TTC549 (cell line): Measurements from ENCODE around the gene GARIN5A.

Experiments
- FAIRE-seq: peaks from 2 replicates; lab custom pipeline; 2012; peaks lifted over from hg19 to GRCh38; lab: Jason Lieb, UNC

Gene GARIN5A

DNA sequence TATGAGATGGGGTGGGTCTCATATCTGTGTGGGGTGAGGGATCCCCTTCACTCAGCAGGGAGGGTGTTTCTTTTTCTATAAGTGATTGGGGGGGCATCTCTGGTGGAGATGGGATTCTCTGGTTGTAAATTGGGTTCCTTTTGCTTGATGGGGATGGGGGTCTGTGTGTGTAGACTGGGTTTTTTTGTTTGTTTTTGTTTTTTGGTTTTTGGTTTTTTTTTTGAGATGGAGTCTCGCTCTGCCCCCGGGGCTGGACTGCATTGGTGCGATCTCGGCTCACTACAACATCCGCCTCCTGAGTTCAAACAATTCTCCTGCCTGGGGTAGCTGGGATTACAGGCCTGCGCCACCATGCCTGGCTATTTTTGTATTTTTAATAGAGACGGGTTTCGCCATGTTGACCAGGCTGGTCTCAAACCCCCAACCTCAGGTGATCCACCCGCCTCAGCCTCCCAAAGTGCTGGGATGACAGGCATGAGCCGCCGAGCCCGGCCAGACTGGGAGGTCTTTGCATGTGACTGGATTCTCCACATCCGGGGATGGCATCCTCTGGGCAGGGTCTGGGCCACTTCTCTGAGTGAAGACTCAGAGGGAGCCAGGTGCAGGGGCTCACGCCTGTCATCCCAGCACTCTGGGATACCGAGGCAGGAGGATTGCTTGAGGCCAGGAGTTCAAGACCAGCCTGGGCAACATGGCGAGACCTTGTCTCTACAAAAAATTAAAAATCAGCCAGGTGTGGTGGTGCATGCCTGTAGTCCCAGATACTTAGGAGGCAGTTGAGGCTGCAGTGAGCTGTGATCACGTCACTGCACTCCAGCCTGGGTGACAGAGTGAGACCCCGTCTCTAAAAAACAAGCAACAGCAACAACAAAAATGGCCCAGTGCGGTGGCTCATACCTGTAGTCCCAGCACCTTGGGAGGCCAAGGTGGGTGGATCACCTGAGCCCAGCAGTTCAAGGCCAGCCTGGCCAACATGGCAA, 43.2 kb downstream of the GARIN5A start:
- FAIRE-seq, result no peak

DNA sequence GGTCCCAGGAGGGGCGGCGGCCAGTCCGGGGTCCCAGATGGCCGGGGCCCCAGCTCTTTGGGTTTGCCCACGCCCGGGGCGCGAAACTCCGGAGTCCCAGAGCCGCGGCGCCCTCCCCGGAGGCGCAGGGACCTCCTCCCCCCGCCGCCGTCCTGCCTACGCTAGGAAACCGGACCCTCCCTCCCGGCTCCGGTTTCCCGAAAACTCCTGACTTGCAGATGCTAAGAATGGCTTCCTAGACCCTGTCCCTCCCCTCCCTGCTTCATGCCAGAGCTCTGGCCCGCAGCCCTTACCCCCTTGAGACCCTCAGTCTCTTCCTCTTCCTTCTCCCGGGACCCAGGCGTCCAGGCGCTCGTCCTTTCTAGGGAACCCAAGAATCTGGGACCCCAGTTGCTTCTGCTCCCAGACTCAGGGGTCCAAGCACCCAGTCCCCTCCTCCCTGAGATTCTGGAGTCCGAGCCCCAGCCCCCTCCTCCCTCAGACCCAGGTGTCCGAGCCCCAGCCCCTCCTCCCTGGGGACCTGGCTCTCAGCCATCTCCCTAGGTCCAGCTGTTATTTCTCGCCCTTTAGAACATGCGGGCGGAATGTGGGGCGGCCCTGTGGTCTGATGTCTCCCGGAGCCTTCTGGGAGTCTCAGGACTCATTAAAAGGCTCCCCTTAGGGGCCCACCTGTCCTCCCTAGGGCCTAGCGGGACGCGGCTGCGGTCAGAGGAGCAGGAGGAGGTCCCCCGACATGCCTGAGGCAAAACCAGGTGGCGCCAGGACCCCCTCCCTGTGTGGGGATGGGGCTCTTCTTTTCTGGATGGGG, 44.2 kb downstream of the GARIN5A start, which contains the start of gene MYBPC2:
MYBPC2 (plus strand) TSS at position 672 of the 808 bp plus-strand sequence; CDS start at position 734, 62 bp downstream.
- no peak for FAIRE-seq

DNA sequence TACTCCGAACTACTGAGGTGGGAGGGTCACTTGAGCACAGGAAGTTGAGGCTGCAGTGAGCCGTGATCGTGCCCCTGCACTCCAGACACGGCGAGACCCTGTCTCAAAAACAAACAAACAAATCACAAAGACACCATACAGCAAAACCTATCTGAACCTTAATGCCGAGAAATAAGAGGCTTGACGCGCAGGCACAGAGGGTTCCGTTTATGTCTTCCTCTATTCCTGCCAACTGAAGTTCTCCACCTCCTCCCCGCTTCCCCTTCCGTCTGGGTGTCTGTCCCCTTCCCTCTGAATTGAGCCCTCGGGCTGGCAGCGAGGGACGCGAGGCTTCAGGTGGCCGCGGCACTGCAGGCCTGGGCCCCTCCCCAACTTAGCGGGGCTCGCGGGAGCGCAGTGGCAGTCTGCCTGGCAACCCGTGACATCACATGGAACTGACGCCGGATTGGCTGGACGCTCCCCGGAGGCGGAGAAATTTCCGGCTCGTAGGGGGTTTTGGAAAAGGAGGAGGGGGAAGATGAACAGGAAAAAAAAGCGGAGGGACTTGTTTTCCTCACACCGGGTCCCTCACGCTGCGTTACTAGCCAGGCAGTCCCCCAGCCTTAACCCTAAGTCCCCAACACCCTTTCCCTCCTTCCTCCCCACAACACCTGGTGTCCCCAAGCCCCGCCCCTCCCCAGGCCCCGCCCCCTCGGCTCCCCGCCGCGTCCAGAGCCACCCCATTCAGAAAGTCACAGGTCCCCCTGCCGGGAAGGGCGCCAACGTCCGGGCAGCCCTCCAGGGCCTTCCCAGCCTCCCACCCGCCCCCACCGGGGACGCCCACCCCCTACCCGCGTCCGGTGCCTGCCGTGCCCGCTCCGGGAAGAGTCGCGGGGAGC, 45.1 kb downstream of the GARIN5A start:
- FAIRE-seq, result no peak

DNA sequence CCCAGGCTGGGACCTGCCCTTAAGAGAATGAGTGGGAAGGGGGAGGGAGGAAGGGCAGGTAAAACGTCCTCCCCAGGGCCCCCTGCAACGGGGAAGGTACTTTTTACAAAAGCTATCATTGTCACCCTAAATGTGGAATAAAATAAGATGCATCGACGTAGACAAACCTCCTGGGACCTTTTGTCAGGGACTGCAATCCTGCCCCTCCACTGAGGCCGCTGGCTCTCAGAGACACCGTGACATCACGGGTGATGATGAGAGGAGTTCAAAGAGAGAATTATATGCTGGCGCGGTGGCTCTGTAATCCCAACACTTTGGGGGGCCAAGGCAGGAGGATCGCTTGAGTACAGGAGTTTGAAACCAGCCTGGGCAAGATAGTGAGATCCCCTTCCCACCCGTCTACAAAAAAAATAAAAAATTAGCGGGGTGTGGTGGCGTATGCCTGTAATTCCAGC, 45.7 kb downstream of the GARIN5A start:
- FAIRE-seq, result no peak

DNA sequence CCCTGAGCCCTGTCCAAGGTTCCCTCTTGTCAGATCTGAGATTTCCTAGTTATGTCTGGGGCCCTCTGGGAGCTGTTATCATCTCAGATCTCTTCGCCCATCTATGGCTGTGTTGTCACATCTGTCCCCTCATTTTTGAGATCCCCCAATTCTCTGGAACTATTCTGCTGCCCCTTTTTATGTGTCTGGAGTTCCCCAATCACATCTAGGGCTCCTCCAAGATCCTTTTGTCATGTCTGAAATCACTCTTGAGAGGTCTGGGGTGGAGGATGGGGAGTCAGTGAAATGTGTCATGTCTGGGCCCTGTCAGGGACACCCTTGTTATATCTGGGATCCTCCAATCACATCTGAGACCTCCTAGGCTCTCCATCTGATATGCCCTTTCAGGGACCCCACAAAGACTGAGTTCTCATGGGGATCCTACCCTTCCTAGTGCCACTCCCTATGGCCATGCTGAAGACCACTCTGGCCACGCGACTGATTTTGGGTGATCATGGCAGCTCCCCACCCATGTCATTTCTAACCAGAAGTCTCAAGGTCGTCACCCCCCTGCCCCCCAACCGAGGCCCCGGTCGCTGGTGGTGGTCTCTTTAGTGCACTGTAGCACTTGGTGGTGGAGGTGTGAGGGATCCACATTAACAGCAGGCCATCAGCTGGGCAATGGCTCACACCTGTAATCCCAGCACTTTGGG, 47.7 kb downstream of the GARIN5A start:
- FAIRE-seq, result no peak

DNA sequence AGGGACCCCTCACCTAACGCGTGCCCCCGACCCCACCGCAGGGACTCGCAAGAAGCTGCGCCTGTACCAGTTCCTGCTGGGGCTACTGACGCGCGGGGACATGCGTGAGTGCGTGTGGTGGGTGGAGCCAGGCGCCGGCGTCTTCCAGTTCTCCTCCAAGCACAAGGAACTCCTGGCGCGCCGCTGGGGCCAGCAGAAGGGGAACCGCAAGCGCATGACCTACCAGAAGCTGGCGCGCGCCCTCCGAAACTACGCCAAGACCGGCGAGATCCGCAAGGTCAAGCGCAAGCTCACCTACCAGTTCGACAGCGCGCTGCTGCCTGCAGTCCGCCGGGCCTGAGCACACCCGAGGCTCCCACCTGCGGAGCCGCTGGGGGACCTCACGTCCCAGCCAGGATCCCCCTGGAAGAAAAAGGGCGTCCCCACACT, 48.6 kb downstream of the GARIN5A start:
- FAIRE-seq, result no peak

DNA sequence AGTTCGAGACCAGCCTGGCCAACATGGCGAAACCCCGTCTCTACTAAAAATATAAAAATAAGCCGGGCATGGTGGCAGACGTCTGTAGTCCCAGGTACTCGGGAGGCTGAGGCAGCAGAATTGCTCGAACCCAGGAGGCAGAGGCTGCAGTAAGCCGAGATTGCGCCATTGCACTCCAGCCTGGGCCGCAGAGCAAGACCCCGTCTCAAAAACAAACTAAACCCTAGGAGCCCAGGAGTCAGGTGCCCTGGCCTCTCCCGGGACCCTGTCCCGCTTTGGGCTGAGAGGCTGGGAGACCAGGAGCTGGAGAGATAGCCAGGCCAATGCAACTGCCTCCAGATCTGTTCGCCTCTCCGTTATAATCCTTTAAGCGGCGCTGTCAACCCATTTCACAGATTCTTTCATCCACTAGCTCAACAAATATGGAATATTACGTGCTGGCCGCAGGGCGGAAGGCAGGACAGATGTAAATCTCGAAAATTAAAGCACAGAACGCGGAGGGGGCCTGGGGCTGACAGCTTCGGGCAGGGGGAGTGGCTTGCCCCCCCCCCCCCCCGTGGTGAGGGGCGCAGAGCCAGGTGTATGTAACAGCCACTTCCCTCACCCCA, 49.2 kb downstream of the GARIN5A start:
- no peak for FAIRE-seq

DNA sequence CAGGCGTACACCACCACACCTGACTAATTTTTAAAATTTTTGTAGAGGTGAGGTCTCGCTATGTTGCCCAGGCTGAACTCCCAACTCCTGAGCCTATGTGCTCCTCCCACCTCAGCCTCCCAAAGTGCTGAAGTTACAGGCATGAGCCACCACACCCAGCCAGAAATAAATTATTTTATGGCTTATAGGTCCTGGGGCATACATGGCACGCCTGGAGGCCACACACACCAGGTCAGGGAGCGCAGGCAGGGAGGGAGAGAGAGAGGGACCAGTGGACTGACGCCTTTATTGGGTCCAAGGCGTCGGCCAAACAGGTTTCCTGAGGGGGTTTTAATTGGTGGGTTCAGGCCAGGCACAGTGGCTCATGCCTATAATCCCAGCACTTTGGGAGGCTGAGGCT, 51.1 kb downstream of the GARIN5A start:
- no peak for FAIRE-seq

DNA sequence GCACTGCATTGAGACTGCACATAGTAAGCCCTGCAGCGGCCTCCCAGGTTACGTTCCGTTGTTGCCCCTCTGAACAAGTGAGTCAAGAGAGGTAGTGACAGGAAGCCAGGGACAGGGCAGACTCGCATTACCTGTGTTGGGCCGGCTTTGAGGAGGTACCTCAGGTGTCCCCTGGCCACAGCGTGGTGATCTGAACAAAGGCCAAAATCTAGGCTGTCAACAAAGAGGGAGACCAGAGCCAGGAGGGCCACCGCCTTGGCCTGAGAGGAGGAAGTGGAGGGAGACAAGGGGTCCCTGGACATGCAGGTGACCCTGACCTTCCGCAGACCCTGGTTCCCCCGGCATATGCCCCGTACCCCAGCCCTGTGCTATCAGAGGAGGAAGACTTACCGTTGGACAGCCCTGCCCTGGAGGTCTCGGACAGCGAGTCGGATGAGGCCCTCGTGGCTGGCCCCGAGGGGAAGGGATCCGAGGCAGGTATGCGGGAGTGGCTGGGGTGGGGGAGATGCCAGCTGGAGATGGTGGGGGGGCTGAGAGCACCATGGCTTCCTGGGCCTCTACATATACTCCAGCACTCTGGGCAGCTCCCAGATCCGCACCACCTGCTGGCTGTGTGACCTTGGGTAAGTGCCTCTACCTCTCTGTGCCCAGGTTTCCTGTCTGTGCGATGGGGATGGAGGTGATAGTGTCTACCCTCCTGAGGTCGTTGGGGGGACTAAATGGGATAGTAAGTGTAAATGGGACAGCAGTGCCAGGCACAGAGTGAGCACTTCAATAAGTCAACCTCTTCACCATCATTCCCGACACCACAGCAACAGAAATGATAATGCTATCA, 53.2 kb downstream of the GARIN5A start:
- FAIRE-seq, result no peak

DNA sequence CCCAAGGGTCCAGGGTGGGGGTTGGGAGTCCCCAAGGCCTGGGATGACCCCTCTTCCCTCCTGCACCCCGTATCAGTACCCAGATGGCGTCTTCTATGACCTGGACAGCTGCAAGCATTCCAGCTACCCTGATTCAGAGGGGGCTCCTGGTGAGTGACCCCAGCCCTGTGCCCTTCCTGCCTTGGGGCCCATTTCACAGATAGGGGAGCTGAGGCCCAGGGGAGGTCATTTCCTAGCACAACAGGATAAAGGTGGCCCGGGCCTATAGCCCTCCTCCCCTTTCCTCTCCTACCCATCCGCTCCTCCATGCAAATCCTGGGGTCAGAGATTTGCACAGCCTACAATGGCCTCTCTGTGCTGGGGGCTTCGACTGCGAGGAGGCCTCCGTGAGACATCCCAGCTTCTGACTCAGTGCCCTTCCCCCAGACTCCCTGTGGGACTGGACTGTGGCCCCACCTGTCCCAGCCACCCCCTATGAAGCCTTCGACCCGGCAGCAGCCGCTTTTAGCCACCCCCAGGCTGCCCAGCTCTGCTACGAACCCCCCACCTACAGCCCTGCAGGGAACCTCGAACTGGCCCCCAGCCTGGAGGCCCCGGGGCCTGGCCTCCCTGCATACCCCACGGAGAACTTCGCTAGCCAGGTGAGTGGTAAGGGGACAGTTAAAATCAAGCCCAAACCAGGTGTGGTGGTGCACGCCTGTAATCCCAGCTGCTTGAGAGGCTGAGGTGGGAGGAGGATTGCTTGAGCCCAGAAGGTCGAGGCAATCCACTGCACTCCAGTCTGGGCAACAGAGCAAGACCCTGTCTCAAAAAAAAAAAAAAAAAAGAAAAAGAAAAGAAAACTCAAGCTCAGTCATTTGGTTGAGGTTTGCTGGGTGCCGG, 54.0 kb downstream of the GARIN5A start:
- no peak for FAIRE-seq

DNA sequence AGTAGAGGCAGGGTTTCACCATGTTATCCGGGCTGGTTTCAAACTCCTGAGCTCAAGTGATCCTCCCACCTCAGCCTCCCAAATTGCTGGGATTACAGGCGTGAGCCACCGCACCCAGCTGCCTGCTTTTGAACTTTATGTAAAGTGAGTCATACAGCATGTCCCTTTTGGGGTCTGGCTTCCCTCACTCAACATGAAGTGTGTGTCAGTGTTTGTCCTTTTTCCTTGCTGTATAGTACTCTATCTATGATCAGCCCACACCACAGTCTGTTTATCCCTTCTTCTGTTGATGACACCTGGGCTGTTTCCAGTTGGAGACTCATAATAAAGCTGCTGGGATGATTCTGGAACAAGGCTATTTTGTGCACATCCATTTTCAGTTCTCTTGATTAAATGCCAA, 55.8 kb downstream of the GARIN5A start:
- FAIRE-seq, result no peak

DNA sequence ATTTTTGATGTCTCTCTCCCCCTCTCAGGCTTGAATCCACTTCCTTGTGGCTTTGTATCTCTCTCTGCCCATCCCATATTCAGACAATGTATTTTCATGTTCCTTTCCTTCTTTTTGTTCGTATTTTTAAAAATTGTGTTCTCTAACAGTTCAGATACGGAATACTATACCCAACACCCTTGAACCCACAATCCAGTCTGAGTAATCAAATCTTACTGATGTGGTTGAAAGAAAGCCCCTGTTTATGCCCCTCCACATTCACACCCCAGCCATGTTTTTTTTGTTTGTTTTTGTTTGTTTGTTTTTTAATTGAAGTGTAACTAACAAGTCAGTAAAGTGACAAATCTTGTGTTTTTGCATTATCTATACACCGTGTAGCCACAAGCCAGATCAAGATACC, 56.5 kb downstream of the GARIN5A start:
- no peak for FAIRE-seq

DNA sequence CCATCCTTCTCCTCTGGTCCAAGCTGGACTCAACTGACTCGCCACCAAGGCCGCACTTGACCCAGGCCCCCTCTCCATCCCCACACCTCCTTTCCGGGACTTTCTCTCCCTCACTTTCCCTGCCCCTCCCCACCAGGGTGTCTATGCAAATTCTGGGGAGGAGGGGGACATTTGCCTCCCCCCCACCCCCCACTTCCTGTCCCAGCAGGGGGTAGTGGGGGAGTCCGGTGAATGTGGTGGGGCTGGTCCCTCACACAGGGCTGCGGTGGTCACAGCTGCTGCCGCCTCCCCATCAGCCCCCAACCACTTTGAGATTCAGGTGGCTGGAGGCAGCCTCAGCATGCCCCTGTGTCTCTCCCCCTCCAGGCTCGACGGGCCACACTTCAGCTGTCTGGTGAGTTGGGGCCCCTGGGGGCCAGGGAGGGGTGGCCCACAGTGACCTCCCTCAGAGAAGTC, 57.0 kb downstream of the GARIN5A start:
- FAIRE-seq, result no peak

DNA sequence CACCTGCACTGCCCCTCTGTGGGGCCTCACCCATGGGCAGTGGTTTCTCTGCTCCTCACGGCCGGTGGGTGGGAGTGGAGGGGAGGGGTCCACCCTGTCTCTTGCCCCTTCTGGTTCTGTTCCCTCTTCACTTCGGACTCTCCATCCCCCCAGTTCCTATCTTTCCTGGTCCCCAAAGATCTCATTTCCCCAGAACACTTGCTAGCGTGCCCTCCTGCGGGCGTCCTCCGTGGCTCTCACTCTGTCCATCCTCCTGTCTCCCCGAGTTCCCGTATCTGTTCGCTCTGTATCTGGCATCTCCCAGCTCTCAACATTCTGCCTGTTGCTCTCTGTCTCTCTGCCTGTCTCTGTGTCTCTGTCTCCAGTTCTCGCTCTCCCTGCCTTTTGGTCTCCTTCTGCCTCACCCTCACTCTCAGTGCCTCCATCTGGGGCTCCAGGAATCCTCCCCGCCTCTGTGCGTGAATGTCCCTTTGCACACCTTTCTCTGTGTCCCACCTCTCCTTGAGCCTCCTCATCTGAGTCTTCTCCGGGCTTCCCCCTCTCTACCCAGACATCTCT, 57.5 kb downstream of the GARIN5A start:
- no peak for FAIRE-seq

DNA sequence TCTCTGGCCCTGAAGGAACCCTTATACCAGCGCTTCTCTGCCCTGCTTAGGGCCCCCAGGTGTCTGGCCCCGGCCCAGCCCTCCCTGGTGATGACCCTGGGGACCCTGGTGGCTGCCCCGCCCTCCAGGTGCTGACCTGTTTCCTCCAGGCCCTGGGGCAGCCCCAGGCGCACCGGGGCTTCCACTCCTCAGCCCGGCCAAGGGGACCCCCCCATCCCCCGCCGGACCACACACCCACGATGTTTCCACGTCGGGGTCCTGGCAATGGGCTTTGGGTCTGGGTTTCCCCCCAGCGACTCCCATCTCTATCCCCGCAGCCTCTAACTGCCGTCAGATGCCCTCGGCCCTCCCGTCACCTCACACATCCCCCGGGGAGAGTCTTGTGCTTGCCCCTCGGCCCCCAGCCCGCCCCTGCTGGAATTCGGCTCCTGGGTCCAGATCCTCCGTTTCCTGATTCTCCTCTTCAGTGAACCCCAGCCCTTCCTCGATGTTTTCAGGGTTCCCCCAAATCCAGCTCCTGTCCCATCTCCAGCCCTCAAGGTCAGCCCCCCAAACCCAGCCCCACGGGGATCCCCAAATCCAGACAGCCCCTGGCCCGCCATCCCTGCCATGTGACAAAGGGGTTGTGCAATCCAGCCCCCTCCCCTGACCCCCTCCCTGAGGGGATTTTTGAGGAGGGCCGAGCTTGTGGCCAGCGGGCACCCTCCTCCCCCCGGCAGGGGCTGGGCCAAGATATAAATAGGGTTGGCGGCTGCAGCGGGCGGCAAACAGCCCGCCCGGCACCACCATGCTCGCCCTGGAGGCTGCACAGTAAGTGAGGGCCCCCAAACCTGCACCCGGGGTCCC, 58.2 kb downstream of the GARIN5A start, which contains the start of gene SPIB:
SPIB (plus strand) TSS at position 763 of the 846 bp plus-strand sequence; CDS start at position 788, 25 bp downstream.
- no peak for FAIRE-seq

DNA sequence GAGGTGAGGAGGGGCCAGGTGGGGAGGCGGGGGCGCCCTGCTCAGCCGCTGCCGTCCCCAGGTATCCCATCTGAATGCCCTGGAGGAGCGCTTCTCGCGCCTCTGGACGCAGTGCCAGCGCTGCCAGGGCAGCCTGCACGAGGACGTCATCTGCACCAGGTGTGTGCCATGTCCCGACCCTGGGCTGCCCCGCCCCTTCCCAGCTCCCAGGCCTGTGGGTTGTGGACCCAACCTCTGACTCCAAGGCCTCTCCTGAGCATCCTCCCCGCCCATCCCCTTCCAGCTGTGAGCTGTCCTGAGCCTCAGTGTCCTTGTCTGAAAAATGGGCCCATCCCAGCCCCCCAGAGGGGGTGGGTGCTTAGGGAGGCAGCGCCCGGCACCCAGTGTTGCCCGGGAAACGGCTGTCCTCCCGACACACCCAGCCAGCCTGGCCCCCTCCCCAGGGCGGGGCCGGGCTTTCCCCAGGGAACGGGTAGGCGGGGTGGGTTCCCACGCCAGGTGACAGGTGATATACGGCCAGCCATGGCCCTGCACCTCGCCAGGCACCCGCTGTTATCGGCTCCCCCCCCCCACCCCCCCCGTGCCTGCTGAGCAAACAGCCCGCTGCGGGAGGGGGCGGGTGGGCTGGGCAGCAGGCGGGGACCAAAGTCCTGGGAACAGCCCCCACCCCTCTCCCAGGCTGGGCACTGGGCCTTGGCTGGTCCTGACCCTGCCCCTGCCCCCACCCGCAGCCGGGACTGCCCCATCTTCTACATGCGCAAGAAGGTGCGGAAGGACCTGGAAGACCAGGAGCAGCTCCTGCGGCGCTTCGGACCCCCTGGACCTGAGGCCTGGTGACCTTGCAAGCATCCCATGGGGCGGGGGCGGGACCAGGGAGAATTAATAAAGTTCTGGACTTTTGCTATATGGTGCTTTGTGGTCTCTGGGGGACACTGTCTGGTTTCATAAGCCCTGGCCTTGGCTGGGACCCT, 59.3 kb downstream of the GARIN5A start:
- no peak for FAIRE-seq
